Prostate gland (tissue), 2 donors: Measurements from ENCODE around the gene IRAK3.

Experiments
- CTCF ChIP-seq, 4 experiments: fragments of 200-600 bp in 2 of 4; fragments of 450-650 bp in 2 of 4; sonication (generic) in 2 of 4; IDR thresholded peaks; 1 replicate in 3 of 4; 2 replicates in 1 of 4; pipeline ENCODE4 v1.5.1; 2016 to 2019; ENCODE audit warnings: antibody characterized with exemption in 4 of 4, mild to moderate bottlenecking in 2 of 4, moderate library complexity in 2 of 4
- POLR2A ChIP-seq: fragments of 450-650 bp; IDR thresholded peaks from one replicate; pipeline ENCODE4 v1.6.1; 2016; ENCODE audit warnings: antibody characterized with exemption, mild to moderate bottlenecking
- POLR2AphosphoS5 ChIP-seq: sonication (generic); formaldehyde crosslinking; IDR thresholded peaks from one replicate; pipeline ENCODE4 v1.6.1; 2017; ENCODE audit warnings: antibody characterized with exemption

- no peak for TF ChIP-seq CTCF (IDR thresholded peaks at IDR 0.05)
- TF ChIP-seq POLR2AphosphoS5: no peak
- TF ChIP-seq POLR2A: no peak
Observed at GRCh38 chr12:66228462-66228861, 39.4 kb downstream of the IRAK3 start.
